GM19351 (cell line): ENCODE results near the gene STRC.
"Not testable (repeated sequence)": the region's sequence is repeated elsewhere in the genome, so short reads cannot be mapped to it uniquely, and the experiment has no call there.

ENCODE experiments used
- ATAC-seq: cut with Tn5 transposase; IDR thresholded peaks from one replicate; pipeline ENCODE4 v1.9.1; 2021; ENCODE audit warnings: mild to moderate bottlenecking, moderate library complexity; ENCODE audit not compliant: unreplicated experiment

The STRC gene

DNA sequence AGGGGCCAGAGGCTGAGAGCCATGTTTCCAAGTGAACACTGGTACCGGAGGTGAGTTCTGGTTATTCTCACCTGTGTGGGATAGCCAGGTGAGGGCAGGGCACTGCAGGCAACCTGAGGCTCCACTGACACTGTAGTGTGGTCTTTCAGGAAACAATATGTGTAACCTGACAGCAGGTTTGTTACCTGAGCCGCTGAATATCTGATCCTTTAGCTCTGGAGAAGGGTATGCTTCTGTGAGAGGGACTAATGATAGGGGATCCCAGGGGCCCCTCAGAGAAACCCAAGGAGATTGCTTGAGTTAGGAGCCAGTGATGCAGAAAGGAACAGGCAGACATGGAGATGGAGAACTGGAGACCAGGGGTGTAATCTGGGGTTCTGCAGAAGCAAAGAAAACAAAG is at the start of gene STRC:
STRC (minus strand) TSS at position 101 of the 400 bp plus-strand sequence; CDS start at position 23, 78 bp downstream.
- ATAC-seq, result not testable (repeated sequence)

DNA sequence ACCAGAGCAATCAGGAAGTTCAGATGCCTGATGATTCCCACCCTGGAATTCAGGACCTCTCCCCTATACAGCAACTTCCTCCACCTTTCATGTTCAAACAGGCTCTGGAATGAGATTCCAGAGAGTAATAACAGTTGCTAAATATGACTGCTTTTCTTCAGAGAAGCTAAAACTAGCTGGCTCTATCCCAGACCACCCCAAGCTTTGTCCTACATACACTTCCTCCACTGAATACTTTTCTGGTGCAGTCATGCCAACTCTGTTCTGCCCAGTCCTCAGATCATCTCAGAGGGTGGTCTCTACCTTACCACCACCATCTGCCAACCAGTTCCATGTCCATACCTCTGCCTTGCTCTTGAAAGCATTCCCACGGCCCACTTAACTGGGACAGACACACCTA is 47.6 kb upstream of the STRC start:
- not testable (repeated sequence) for ATAC-seq

- ATAC-seq, result not testable (repeated sequence)
Observed at GRCh38 chr15:43663333-43663732, 44.7 kb upstream of the STRC start.

GRCh38 chr15:43662293-43662692 is 43.7 kb upstream of the STRC start:
- not testable (repeated sequence) for ATAC-seq

GRCh38 chr15:43659727-43660126 is 41.1 kb upstream of the STRC start:
- ATAC-seq, result not testable (repeated sequence)

DNA sequence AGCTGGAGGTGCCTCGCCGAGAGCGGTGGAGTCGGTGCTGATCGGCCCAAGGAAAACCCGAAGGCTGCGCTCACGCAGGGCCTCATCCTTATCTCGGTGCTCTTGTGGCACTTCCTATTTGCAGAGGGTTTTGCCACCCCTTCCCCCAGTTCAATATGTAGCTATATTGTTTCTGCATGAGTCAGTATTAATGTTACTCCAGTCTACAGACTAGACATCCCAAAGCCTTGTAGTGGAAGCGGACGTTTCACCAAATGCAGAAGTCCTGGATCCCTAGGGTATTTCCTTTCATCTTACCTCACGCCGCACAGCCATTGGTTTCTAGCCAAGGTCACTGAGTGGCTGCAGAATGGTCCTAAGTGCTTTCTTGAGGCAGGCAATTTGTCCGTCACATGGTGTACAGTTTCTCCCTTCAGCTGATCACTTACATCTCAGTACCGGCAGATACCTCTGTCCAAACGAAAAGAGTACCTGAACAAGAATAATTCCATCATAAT is 30.9 kb upstream of the STRC start:
- not testable (repeated sequence) for ATAC-seq

DNA sequence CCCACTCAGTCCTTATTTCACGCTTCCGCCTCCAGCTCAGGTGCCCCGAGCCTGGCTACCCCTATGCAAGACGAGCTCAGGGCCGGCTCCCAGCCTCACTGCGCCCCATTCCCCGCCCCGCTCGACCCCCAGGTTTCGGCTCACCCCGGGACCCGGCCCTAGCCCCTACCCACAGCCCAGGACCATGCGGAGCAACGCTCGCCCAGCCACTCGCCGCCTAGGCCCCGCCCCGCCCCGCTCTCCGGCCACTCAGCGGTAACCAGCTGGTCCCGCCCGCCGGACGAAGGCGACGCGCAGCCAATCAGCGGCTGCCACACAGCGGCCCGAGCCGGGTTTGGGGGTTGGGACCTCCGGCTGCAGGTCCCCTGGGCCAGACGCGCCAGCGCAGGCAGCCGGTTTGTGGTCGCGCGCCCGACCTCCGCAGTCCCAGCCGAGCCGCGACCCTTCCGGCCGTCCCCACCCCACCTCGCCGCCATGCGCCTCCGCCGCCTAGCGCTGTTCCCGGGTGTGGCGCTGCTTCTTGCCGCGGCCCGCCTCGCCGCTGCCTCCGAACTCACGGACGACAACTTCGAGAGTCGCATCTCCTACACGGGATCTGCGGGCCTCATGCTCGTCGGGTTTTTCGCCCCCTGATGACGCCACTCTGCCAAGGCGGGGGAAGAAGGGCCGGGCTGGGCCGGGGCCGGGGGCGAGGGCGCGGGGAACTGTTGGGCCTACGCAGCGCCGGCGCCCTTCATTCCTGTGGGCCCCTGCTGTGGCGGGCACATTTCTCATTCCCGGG is 30.2 kb upstream of the STRC start, which contains the start of gene CATSPER2:
CATSPER2 (minus strand) TSS at position 196 of the 781 bp plus-strand sequence. CDS start 783 bp downstream, outside the sequence.
- no peak for ATAC-seq

DNA sequence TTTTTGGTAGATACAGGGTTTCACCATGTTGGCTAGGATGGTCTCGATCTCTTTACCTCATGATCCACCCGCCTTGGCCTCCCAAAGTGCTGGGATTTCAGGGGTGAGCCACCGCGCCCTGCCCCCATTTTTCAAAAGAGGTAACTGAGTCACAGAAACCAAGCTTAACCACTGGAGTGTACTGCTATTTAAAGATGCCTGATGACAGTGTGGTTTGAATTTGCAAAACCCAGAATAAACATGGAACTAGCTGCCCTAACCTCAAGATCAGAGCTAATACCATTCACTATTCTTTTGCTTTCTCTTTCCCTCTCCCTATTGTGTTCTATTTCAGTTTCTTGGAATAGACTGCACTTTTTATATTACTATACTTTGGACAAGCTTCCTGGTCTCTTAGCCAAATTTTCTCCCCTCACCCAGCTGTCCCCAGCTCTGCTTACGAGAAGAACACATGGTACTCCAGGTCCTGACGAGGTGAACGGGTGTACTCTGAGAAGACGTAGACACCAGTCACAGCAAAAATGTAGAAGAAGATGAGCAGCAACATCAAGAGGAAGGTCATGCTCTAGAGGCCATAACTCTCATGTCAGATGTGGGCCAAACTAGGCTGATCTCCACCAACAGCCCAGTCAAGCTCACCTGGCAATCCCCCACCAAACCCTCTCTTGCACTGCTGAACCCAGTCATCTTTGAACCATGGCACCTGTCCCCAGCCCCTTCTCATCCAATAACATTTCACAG is 20.0 kb upstream of the STRC start:
- not testable (repeated sequence) for ATAC-seq

DNA sequence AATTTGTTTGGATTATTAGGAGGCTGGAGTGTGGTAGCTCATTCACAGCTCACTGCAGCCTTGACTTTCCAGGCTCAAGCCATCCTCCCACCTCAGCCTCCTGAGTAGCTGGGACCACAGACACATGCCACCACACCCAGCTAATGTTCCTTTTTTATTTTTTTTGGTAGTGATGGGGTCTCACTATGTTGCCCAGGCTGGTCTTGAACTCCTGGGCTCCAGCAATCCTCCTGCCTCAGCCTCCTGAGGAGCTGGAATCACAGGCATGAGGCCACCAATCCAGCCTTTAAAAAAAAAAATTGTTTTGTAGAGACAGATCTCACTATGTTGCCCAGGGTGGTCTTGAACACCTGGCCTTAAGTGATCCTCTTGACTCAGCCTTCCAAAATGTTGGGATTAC is 8.3 kb upstream of the STRC start:
- ATAC-seq, result not testable (repeated sequence)

- no peak for ATAC-seq
Observed at GRCh38 chr15:43625106-43625505, 6.5 kb upstream of the STRC start.

GRCh38 chr15:43622068-43622799 is 3.6 kb upstream of the STRC start:
- not testable (repeated sequence) for ATAC-seq

- ATAC-seq, result not testable (repeated sequence)
Observed at GRCh38 chr15:43617750-43618149, 850 bp downstream of the STRC start.

- ATAC-seq, result not testable (repeated sequence)
Observed at GRCh38 chr15:43602233-43602632, 16.4 kb downstream of the STRC start.

DNA sequence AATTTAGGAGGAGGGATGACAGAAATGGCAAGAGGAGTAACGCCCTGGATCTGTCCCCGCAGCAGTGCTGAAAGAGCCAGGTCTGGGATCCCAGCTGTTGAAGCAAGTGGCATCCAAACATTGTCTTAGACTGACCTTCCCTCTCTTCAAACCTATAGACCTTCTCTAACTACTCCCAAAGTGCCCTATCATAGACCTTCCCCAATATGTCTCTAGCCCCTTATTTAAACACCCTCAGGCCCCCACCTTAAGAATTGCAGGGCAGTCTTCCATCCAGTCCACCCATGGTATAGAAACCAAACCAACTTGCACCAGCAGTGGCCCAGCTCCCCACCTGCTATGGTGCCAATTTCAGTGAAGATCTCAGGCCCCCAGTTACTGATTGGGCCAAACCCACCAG is 18.4 kb downstream of the STRC start:
- ATAC-seq, result not testable (repeated sequence)

DNA sequence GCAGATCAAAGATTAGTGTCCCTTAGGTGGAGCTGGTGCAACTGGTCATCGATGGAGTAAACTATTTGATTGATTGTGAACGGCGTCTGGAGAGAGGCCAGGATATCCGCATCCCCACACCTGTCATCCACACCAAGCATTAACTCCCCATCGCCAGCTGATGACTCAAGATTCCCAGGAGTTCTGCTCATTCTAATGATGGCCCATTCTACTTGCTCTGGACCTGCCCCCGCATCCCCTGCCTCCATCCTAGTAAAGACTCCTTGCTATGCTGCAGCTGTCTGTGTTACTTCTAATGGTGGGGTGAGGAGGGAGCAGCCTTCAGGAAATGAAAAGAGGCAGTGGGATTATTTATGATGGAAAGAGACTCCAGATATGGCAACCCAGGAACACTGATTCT is 19.5 kb downstream of the STRC start:
- ATAC-seq, result not testable (repeated sequence)

- ATAC-seq, result not testable (repeated sequence)
Observed at GRCh38 chr15:43593328-43594190, 25.0 kb downstream of the STRC start, which contains the start of gene CKMT1B. CKMT1B (plus strand) TSS chr15:43594027; CDS start chr15:43594219, 192 bp downstream.

GRCh38 chr15:43592841-43593240 is 25.8 kb downstream of the STRC start:
- not testable (repeated sequence) for ATAC-seq

GRCh38 chr15:43589778-43590466 is 28.7 kb downstream of the STRC start, which contains the start of gene PPIP5K1:
PPIP5K1 (minus strand) TSS chr15:43590208; CDS start chr15:43584504, 5,704 bp downstream.
- ATAC-seq, result peak; percentile 97

GRCh38 chr15:43574607-43575006 is 44.0 kb downstream of the STRC start:
- ATAC-seq, result not testable (repeated sequence)
